GM06990 (cell line): ENCODE measurements around the gene MOXD1.

Experiments used
- DNase-seq: peaks from one replicate; pipeline ENCODE4 v3.0.0-alpha.2; 2011; ENCODE audit not compliant: insufficient read length; ENCODE audit errors: extremely low read depth
- H3K27me3 ChIP-seq: replicated peaks from 2 replicates; pipeline ENCODE4 v1.6.0; 2011; ENCODE audit warnings: low read length; ENCODE audit not compliant: control insufficient read depth, insufficient read depth
- H3K36me3 ChIP-seq: 2 replicates; pipeline ENCODE4 v1.5.1; 2011; ENCODE audit warnings: low read length; ENCODE audit not compliant: control insufficient read depth, insufficient read depth
- H3K4me3 ChIP-seq: replicated peaks from 2 replicates; pipeline ENCODE4 v1.5.1; 2011; ENCODE audit warnings: low read depth, mild to moderate bottlenecking, control low read depth, low read length
- CTCF ChIP-seq: IDR thresholded peaks from 2 replicates; pipeline ENCODE4 v1.5.1; 2011; ENCODE audit warnings: low read length, control low read depth, mild to moderate bottlenecking, inconsistent platforms; ENCODE audit not compliant: insufficient read depth, poor library complexity, severe bottlenecking

The MOXD1 gene

GRCh38 chr6:132404736-132405135, 3.5 kb upstream of the MOXD1 start:
- H3K4me3 ChIP-seq: peak overlapping the region; percentile 37
- no peak for TF ChIP-seq CTCF
- H3K27me3 ChIP-seq: no peaks in the 10 kb centered on the region
- H3K36me3 ChIP-seq: no peaks in the 10 kb centered on the region
- DNase-seq: no peak

GRCh38 chr6:132404330-132404729, 3.1 kb upstream of the MOXD1 start:
- TF ChIP-seq CTCF: no peak
- H3K4me3 ChIP-seq: peak overlapping the region; percentile 37
- no peaks in the 10 kb centered on the region for H3K27me3 ChIP-seq
- no peak for DNase-seq
- no peaks in the 10 kb centered on the region for H3K36me3 ChIP-seq

GRCh38 chr6:132401618-132402285, 477 bp upstream of the MOXD1 start:
- TF ChIP-seq CTCF: no peak
- no peaks in the 10 kb centered on the region for H3K27me3 ChIP-seq
- H3K36me3 ChIP-seq: no peaks in the 10 kb centered on the region
- peak overlapping the region; percentile 90 for H3K4me3 ChIP-seq
- no peak for DNase-seq

GRCh38 chr6:132400555-132400882, 756 bp downstream of the MOXD1 start:
- no peak for DNase-seq
- no peaks in the 10 kb centered on the region for H3K36me3 ChIP-seq
- H3K4me3 ChIP-seq: peak overlapping the region; percentile 90
- H3K27me3 ChIP-seq: no peaks in the 10 kb centered on the region
- TF ChIP-seq CTCF: no peak

- Histone ChIP-seq H3K36me3 (no peaks in the 10 kb centered on the region), H3K27me3 (no peaks in the 10 kb centered on the region), H3K4me3 (peak overlapping the region; percentile 90)
- no peak for DNase-seq
- no peak for TF ChIP-seq CTCF
Observed at GRCh38 chr6:132399376-132400074, 1.8 kb downstream of the MOXD1 start.
